Stimulated activated CD4-positive, alpha-beta T cell treated with anti-CD3 and anti-CD28 coated beads, Interleukin-15, amount 100 ng/mL, for 1 hour (primary cell): Measurements from ENCODE around the gene PCP4L1.
"Not testable (repeated sequence)": the region's sequence is repeated elsewhere in the genome, so short reads cannot be mapped to it uniquely, and the experiment has no call there.

Source experiments
- DNase-seq, 2 donors: peaks; one replicate each; pipeline ENCODE4 v3.0.0-alpha.2; 2020; ENCODE audit warnings: low read depth in 1 of 2, low spot score in 1 of 2

PCP4L1 gene

GRCh38 chr1:161228032-161228431 lies 30.5 kb upstream of the PCP4L1 start:
- DNase-seq, result no peak

- DNase-seq, result no peak
Observed at GRCh38 chr1:161229896-161230295, 28.6 kb upstream of the PCP4L1 start.

- DNase-seq, result no peak
Observed at GRCh38 chr1:161230762-161231161, 27.8 kb upstream of the PCP4L1 start.

GRCh38 chr1:161233102-161233501 lies 25.4 kb upstream of the PCP4L1 start:
- DNase-seq, result no peak

GRCh38 chr1:161235957-161236775 lies 22.4 kb upstream of the PCP4L1 start:
- DNase-seq, result no peak

GRCh38 chr1:161238039-161238473 lies 20.5 kb upstream of the PCP4L1 start, which contains the start of gene NR1I3:
Gene NR1I3 (minus strand): TSS chr1:161238203. CDS start chr1:161236565, 1,638 bp downstream.
- DNase-seq, result no peak

GRCh38 chr1:161241682-161242081 lies 16.9 kb upstream of the PCP4L1 start:
- no peak for DNase-seq

- DNase-seq, result no peak
Observed at GRCh38 chr1:161242313-161242712, 16.2 kb upstream of the PCP4L1 start.

GRCh38 chr1:161244888-161245287 lies 13.7 kb upstream of the PCP4L1 start:
- no peak for DNase-seq

GRCh38 chr1:161250100-161250499 lies 8.4 kb upstream of the PCP4L1 start:
- not testable (repeated sequence) for DNase-seq

GRCh38 chr1:161250829-161251228 lies 7.7 kb upstream of the PCP4L1 start:
- DNase-seq, result no peak

GRCh38 chr1:161251579-161251978 lies 7.0 kb upstream of the PCP4L1 start:
- DNase-seq, result no peak

- not testable (repeated sequence) for DNase-seq
Observed at GRCh38 chr1:161255302-161255701, 3.2 kb upstream of the PCP4L1 start.

- not testable (repeated sequence) for DNase-seq
Observed at GRCh38 chr1:161255955-161256520, 2.5 kb upstream of the PCP4L1 start.

- DNase-seq, result not testable (repeated sequence)
Observed at GRCh38 chr1:161257109-161257508, 1.4 kb upstream of the PCP4L1 start.

- DNase-seq, result no peak
Observed at GRCh38 chr1:161259345-161259702, 779 bp downstream of the PCP4L1 start.

GRCh38 chr1:161259765-161260164 lies 1.2 kb downstream of the PCP4L1 start:
- DNase-seq, result no peak

- no peak for DNase-seq
Observed at GRCh38 chr1:161260376-161261260, 2.1 kb downstream of the PCP4L1 start.

- DNase-seq, result no peak
Observed at GRCh38 chr1:161261261-161262235, 3.0 kb downstream of the PCP4L1 start.

- no peak for DNase-seq
Observed at GRCh38 chr1:161265305-161265704, 6.8 kb downstream of the PCP4L1 start.
